Raji (cell line): ENCODE results near the gene BMPR1B.

Experiments
- POLR2A ChIP-seq: IDR thresholded peaks from 2 replicates; pipeline ENCODE4 v1.6.1; 2011; ENCODE audit warnings: low read depth, low read length, control low read depth; ENCODE audit not compliant: insufficient read depth

Gene BMPR1B

GRCh38 chr4:95142932-95143331, 385.2 kb downstream of the BMPR1B start:
- TF ChIP-seq POLR2A: no peak

- no peak for TF ChIP-seq POLR2A
Measured at GRCh38 chr4:95151255-95151654, 393.5 kb downstream of the BMPR1B start.

GRCh38 chr4:95153182-95153581, 395.4 kb downstream of the BMPR1B start:
- no peak for TF ChIP-seq POLR2A

- TF ChIP-seq POLR2A: no peak
Measured at GRCh38 chr4:95155759-95156451, 398.1 kb downstream of the BMPR1B start.

GRCh38 chr4:95156452-95156765, 398.7 kb downstream of the BMPR1B start:
- no peak for TF ChIP-seq POLR2A

- TF ChIP-seq POLR2A: no peak
Measured at GRCh38 chr4:95157596-95157995, 399.8 kb downstream of the BMPR1B start.

GRCh38 chr4:95158045-95158444, 400.3 kb downstream of the BMPR1B start:
- TF ChIP-seq POLR2A: no peak

- TF ChIP-seq POLR2A: no peak
Measured at GRCh38 chr4:95158626-95159025, 400.9 kb downstream of the BMPR1B start.

- TF ChIP-seq POLR2A: no peak
Measured at GRCh38 chr4:95159384-95159783, 401.6 kb downstream of the BMPR1B start.

GRCh38 chr4:95161781-95162469, 404.2 kb downstream of the BMPR1B start:
- no peak for TF ChIP-seq POLR2A

GRCh38 chr4:95162867-95163266, 405.1 kb downstream of the BMPR1B start:
- TF ChIP-seq POLR2A: no peak

- TF ChIP-seq POLR2A: no peak
Measured at GRCh38 chr4:95165926-95166524, 408.3 kb downstream of the BMPR1B start.

- no peak for TF ChIP-seq POLR2A
Measured at GRCh38 chr4:95167805-95168204, 410.1 kb downstream of the BMPR1B start.

- TF ChIP-seq POLR2A: no peak
Measured at GRCh38 chr4:95170176-95170575, 412.4 kb downstream of the BMPR1B start.

- TF ChIP-seq POLR2A: no peak
Measured at GRCh38 chr4:95178938-95179337, 421.2 kb downstream of the BMPR1B start.

- no peak for TF ChIP-seq POLR2A
Measured at GRCh38 chr4:95180531-95181242, 422.9 kb downstream of the BMPR1B start.
